BLaER1 treated with 17β-estradiol and CSF1 and Interleukin-3, amounts not matched to agents 10 nM and 100 nM (cell line): ENCODE measurements around the gene UBXN2A.
A peak's percentile ranks its signal among the peaks of the same experiment; 100 is the strongest.

Experiments
- H3K27ac ChIP-seq, 11 experiments: shearing (Covaris generic); formaldehyde crosslinking; 2 replicates each; pipeline ENCODE4 v1.8.1; 2022
- H3K27me3 ChIP-seq, 11 experiments: shearing (Covaris generic); formaldehyde crosslinking; 2 replicates each; pipeline ENCODE4 v1.8.1; 2022
- H3K36me3 ChIP-seq, 11 experiments: shearing (Covaris generic); formaldehyde crosslinking; 2 replicates each; pipeline ENCODE4 v1.8.1; 2022
- H3K4me1 ChIP-seq, 10 experiments: shearing (Covaris generic); formaldehyde crosslinking; 2 replicates each; pipeline ENCODE4 v1.8.1; 2022
- H3K4me2 ChIP-seq, 11 experiments: shearing (Covaris generic); formaldehyde crosslinking; 2 replicates each; pipeline ENCODE4 v1.8.1; 2022
- H3K4me3 ChIP-seq, 10 experiments: shearing (Covaris generic); formaldehyde crosslinking; 2 replicates each; pipeline ENCODE4 v1.8.1; 2022
- H3K9ac ChIP-seq, 11 experiments: shearing (Covaris generic); formaldehyde crosslinking; 2 replicates each; pipeline ENCODE4 v1.8.1; 2022
- H3K9me3 ChIP-seq, 11 experiments: shearing (Covaris generic); formaldehyde crosslinking; replicated peaks in 1 of 11; 2 replicates each; pipeline ENCODE4 v1.8.1; 2022
- H4K20me1 ChIP-seq, 11 experiments: shearing (Covaris generic); formaldehyde crosslinking; 2 replicates each; pipeline ENCODE4 v1.8.1; 2022
- Cebpa-rat ChIP-seq, 11 experiments: shearing (Covaris generic); IDR thresholded peaks; 2 replicates each; pipeline ENCODE4 v1.8.1; 2022

The UBXN2A gene

GRCh38 chr2:24050041-24050979 lies 110.0 kb downstream of the UBXN2A start:
- Histone ChIP-seq H3K27ac (no peak overlapping the region), H3K27me3 (peaks cover 43 to 62% (median 54%) of the 10 kb centered on the region in 11 experiments), H3K9ac (peak overlapping the region; percentile 23 to 71 (median 56); a peak in 14 of 22 replicates)

GRCh38 chr2:24051833-24052232 lies 111.6 kb downstream of the UBXN2A start:
- Histone ChIP-seq H3K27ac (no peak overlapping the region), H3K36me3 (no peaks in the 10 kb centered on the region), H3K9ac (no peak overlapping the region), H3K9me3 (peaks cover 0 to 10% (median 0%) of the 10 kb centered on the region in 11 experiments; a peak in 4 of 22 replicates), H3K4me2 (no peak overlapping the region), H3K4me3 (no peak overlapping the region), H4K20me1 (no peaks in the 10 kb centered on the region; a peak in 2 of 22 replicates), H3K4me1 (peaks cover 14 to 27% (median 21%) of the 10 kb centered on the region in 10 experiments), H3K27me3 (peaks cover 43 to 62% (median 54%) of the 10 kb centered on the region in 11 experiments)
- TF ChIP-seq Cebpa-rat (IDR thresholded peaks at IDR 0.05): no peak

More at GRCh38 chr2:24050041-24050979, 110.0 kb downstream of the UBXN2A start:
- no peak for TF ChIP-seq Cebpa-rat (IDR thresholded peaks at IDR 0.05)
- no peaks in the 10 kb centered on the region for H3K9me3 ChIP-seq
- H3K4me1 ChIP-seq: peaks cover 27 to 39% (median 35%) of the 10 kb centered on the region in 10 experiments
- H4K20me1 ChIP-seq: peaks cover 0 to 5% (median 0%) of the 10 kb centered on the region in 11 experiments; a peak in 4 of 22 replicates
- peak overlapping the region; percentile 52 to 76 (median 65) for H3K4me3 ChIP-seq
- H3K4me2 ChIP-seq: peak overlapping the region; percentile 81 to 95 (median 90)
- H3K36me3 ChIP-seq: no peaks in the 10 kb centered on the region

GRCh38 chr2:24052951-24053350 lies 112.7 kb downstream of the UBXN2A start:
- no peaks in the 10 kb centered on the region for H3K36me3 ChIP-seq
- no peak overlapping the region for H3K4me2 ChIP-seq
- no peak overlapping the region for H3K27ac ChIP-seq
- H3K9me3 ChIP-seq: peaks cover 0 to 10% (median 0%) of the 10 kb centered on the region in 11 experiments; a peak in 4 of 22 replicates
- H4K20me1 ChIP-seq: no peaks in the 10 kb centered on the region; a peak in 2 of 22 replicates
- peaks cover 43 to 59% (median 51%) of the 10 kb centered on the region in 11 experiments for H3K27me3 ChIP-seq
- H3K9ac ChIP-seq: no peak overlapping the region
- TF ChIP-seq Cebpa-rat (IDR thresholded peaks at IDR 0.05): no peak
- no peak overlapping the region for H3K4me3 ChIP-seq
- peaks cover 10 to 21% (median 17%) of the 10 kb centered on the region in 10 experiments for H3K4me1 ChIP-seq
